Stimulated activated CD4-positive, alpha-beta T cell treated with anti-CD3 and anti-CD28 coated beads, Interleukin-15, amount 100 ng/mL, for 48 hours (primary cell): ENCODE results near the gene APLP1.
"Not testable (repeated sequence)": the region's sequence is repeated elsewhere in the genome, so short reads cannot be mapped to it uniquely, and the experiment has no call there.

Experiments
- DNase-seq, 2 donors: peaks; one replicate each; pipeline ENCODE4 v3.0.0-alpha.2; 2020; ENCODE audit warnings: low read depth in 2 of 2

The APLP1 gene

DNA sequence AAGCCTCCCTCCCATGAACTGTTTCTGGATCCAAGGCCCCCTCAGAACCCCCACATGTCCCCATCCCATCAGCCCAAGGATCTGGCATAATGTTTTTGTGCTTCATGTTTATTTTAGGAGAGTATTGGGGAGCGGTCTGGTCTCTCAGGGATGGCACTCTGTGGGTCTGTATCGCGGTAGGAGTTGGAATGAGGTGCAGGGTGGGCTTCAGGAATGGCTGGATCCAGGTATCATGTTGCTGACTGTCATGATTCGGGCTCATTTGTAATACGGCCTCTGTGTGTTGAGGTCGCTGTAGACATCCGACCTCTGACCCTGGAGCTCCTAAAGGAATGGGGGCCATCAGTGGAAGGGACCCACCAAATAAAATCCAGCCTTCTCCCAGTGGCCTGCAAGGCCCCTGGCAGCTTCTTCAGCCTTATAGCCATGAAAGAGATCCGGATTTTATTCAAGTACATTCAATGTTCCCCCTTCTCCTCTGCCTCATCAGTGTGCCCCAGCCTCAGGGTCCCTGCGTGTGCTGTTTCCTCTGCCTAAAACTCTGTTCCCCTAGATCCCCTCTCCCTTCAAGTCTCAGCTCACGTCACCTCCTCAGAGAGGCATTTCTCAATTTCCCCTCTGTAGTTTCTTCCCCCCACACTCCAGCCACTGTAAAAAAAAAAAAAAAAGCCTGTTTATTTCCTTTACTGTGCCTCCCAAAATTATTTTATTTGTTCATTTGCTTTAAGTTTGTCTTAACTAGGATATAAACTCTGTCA is 36.1 kb downstream of the APLP1 start:
- no peak for DNase-seq

DNA sequence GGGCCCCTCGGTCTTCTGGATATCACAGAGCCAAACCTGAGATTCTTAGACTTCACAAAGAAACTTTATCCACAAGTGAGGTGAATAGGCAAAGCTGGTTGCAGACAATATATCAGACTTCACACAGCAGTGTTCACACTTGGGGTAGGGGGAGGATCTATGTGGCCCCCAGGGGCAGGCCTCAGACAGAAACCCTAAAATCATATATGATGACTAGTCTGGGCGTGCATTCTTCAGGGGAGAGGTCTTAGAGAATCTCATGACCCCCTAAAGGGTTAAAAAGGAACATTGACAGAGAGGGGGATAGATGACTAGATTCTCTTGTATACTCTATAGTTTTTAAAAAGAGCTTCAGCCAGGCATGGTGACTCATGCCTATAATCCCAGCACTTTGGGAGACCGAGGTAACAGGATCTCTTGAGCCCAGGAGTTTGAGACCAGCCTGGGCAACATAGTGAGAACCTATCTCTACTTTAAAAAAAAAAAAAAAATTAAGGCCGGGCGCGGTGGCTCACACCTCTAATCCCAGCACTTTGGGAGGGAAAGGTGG is 36.9 kb downstream of the APLP1 start:
- no peak for DNase-seq

DNA sequence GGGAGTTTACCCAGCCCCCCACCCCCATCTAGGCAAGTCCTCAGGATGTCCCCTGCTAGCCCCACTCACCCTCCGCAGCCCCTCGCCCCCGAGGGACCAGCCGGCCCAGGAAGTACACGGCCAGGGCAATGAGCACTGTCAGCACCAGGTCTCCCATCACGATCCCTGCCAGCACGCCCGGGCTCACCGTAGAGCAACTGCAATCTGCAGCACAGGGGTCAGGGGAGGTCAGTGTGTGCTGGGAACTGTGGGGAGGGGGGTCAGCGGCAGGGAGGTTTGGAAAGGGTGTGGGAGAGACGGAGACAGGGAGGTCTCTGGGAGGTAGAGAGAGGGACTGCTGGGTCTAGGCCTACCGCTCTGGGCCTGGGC is 39.0 kb downstream of the APLP1 start:
- DNase-seq = no peak

DNA sequence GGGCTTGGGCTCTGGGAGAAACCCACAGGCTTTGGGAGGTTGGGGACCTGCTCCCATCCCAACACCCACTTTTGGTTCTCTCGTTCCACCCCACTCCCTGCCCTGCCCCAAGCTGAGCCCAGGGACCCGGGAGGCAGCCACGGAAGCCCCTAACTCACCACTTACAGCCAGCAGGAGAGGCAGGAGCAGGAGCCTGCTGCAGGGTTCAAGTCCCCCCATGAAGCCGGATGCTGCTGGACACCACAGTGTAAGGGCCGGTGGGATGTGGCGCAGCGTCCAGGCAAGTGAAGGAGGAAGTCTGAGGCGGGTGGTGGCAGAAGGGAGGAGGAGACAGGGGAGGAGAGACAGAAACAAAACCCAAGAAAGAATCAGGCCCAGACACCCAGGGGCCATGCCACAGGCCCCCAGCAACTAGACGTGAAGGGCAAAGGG is 39.7 kb downstream of the APLP1 start, which contains the start of gene TYROBP:
Gene TYROBP, minus strand, starts transcription at position 286 of the 432 bp plus-strand sequence. Its CDS starts 67 bp downstream, at position 219.
- DNase-seq = no peak

DNA sequence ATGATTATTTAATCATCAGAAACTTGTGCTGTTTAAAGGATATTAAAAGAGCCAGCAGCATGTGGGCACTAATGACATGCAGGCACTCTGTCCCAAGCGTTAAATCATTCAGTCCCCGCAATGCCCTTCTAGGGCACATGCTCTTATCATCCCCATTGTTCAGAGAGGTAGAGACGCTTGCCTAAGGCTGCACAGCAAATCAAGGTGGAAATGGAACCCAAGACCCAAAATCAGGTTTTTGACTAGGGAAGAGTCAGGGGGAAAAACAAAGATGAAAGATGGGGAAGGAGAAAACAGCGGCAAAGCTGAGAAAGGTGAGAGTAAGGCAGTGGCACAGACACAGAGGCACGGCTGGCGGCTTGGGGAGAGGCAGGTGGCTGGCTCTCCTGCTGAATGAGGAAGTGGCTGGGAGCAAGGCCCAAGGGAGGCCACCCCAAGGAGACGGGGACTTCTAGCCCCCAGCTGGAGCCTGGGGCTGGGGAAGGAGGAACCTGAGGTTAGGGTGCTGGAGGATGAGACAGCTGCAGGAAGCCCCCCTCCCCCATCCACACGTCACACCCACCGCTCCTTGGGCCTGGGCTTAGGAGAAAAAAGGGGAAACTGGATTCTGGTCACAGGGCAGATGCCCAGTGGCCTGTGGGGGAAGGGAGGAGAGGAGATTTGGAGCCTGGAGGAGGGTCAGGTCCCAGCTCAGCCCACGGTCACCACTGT is 40.8 kb downstream of the APLP1 start:
- DNase-seq = no peak

DNA sequence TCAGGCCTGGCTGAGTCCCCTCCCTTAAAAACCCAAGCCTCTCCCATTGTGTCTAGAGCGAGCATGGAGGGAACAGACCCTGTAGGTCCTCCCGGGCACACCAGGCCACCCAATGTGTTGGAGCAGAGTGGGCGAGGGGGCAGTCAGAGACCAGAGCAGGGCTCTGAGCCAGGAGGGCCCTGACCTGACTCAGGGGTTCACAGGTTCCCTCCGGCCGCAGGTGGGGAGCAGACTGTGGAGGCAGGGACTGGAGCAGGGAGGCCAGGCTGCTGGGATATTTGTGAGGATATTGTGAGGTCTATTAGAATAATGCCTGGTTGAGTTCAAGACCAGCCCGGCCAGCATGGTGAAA is 41.3 kb downstream of the APLP1 start:
- DNase-seq = no peak

DNA sequence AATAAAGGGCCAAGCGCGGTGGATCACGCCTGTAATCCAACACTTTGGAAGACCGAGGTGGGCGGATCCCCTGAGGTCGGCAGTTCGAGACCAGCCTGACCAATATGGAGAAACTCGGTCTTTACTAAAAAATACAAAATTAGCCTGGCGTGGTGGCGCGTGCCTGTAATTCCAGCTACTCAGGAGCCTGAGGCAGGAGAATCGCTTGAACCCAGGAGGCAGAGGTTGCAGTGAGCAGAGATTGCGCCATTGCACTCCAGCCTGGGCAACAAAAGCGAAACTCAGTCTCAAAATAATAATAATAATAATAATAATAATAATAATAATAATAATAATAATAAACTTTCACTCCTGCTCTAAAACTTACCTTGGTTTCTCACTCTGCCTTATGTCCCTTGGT is 42.0 kb downstream of the APLP1 start:
- not testable (repeated sequence) for DNase-seq

DNA sequence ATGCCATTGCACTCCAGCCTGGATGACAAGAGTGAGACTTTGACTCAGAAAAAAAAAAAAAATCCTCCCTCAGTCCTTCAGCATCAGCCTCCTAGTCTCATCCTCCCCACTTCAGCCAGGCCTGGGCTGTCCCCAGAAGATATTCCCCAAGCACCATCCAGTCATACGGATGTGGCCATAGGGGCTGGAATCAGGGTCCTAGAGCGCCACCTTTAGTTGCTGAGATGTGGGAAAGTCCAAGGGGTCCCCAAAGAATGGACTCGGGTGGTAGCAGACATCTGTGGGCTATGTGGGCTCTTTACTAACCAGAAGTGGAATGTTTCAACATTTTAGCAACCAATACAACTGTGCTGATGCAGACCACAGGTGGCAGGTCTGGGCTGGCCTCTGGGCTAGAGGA is 42.8 kb downstream of the APLP1 start:
- DNase-seq = no peak

DNA sequence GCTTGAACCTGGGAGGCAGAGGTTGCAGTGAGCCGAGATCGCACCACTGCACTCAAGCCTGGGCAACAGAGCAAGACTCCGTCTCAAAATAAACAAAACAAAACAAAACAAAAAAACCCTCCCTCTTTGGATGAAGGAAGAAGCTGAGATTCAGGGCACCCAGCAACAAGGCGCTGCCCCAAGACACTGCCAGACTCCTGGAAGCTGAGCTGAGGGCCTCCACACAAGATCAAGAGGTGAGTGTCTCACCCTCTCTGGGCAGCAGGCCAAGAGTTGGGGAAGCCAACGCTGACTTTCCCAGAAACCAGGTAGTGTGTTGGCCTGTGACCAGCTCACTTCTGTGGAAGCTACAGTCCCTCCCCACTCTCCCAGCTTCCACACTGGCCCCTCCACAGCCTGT is 43.4 kb downstream of the APLP1 start:
- DNase-seq = no peak

DNA sequence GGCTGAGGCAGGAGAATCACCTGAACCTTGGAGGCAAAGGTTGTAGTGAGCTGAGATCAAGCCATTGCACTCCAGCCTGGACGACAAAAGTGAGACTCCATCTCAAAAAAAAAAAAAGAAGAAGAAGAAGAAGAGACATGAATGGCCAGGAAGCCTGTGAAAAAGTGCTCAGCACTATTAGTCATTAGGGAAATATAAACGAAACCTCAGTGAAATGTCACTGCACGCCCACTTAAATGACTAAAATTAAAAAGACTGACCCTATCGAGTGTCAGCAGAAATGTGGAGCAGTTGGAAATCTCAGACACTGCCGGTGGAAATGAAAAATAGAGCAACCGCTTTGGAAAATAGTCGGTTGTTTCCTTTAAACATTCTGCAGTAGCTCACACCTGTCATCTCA is 45.2 kb downstream of the APLP1 start:
- no peak for DNase-seq

DNA sequence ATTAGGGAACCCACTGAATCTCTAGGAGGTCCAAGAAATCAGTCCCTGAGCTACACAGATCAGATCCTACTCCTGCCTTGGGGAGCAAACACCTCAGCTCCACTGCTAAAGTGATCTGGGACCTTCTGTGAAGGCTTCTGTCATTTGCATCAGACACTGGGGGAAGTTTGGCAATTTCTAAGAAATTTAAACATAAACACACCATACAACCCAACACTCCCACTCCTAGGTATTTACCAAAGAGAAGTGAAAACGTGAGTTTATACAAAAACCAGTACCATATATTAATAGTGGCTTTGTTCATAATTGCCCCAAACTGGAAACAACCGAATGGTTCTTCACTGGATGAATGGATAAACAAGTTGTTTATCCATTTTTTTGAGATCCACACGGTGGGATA is 47.1 kb downstream of the APLP1 start:
- DNase-seq = no peak

DNA sequence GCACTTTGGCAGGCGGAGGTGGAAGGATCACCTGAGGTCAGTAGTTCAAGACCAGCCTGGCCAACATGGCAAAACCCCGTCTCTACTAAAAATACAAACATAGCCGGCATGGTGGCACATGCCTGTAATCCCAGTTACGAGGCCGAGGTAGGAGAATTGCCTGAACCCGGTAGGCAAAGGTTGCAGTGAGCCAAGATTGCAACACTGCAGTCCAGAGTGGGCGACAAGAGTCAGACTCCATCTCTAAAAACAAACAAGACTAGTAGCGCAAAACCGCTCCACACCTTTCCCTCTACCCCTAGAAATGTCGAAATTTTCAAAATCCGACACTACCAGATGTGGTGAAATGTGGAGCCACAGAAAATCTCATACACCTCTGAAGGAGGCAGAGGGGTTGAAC is 50.9 kb downstream of the APLP1 start:
- no peak for DNase-seq

DNA sequence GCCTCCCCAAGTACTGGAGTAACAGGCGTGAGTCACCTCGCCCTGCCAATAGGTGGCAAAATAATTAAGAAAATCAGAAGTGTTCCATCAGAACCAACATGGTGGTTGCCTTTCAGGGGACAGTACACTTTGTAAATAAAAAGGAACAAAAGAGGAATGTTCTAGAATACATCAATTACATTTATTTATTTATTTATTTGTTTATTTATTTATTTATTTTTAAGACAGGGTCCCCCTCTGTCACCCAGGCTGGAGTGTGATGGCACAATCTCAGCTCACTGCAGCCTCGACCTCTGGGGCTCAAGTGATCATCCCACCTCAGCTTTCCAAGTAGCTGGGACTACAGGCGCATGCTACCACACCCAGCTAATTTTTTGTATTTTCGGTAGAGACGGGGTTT is 52.6 kb downstream of the APLP1 start:
- DNase-seq = no peak

DNA sequence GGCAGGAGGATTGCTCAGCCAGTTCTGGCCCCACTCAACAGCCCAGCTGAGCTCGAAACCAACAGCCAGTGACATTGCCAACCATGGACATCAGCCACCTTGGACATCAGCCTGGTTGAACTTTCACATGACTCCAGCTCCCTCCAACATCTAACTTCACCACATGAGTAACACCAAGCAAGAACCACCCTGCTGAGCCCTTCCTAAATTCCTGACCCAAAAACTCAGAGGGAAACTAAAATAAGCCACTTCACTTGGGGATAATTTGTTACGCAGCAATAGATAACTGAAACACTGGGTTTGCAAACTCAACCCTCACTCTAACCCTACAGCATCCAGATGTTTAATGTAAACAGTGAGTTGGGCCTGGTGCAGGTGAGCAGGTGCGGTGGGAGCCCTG is 57.1 kb downstream of the APLP1 start:
- DNase-seq = no peak

DNA sequence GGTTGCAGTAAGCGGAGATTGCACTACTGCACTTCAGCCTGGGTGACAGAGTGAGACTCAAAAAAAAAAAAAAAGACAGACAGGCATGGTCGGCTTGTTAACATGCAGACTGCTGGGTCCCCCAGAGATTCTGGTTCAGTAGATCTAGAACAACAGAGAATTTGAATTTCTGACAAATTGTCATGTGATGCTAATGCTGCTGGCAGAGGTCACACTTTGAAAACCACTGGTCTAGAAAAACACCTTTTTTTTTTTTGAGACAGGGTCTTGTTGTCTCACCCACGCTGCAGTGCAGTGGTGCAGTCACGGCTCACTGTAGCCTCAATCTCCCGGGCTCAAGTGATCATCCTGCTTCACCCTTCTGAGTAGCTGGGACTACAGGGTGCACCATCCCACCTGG is 60.1 kb downstream of the APLP1 start:
- DNase-seq = no peak
